Measurements from ENCODE around the gene TLX2. TPM values are rescaled to one million over a fixed set of nuclear protein-coding genes. Genes with fewer than 3 reads are reported as not detected.
"Not testable (repeated sequence)": the region's sequence is repeated elsewhere in the genome, so short reads cannot be mapped to it uniquely, and the experiment has no call there.

TLX2 gene
- under 1 TPM in 1 of 2 experiments, not detected in 1; 0.16 TPM for total RNA-seq

GRCh38 chr2:74514368-74515270, at the start of gene TLX2:
Gene TLX2, plus strand, starts transcription at chr2:74514450. Its CDS starts 357 bp downstream, at chr2:74514807.
- CTCF ChIA-PET, result interaction anchor here (1.1 to 2.0 kb wide), 4 partner anchors 8 to 73 kb away, joined by 3 to 4 read pairs (median 4); partner anchors contain the start of genes CCDC142 and TTC31

GRCh38 chr2:74470742-74471141, 43.5 kb upstream of the TLX2 start:
- peaks cover 22% of the 10 kb centered on the region for H3K36me3 Mint-ChIP-seq (ENCODE audit: low read depth)
- CTCF ChIA-PET, result interaction anchor here (1.3 to 2.7 kb wide), 3 partner anchors 9 to 14 kb away, joined by 5 to 35 read pairs (median 8); partner anchors contain the start of genes CCDC142 and TTC31
- peak overlapping the region; percentile 76 for H3K27ac Mint-ChIP-seq
- ATAC-seq; H3K27me3 Mint-ChIP-seq; intact Hi-C loops (cut with micrococcal nuclease); H3K9me3 Mint-ChIP-seq; DNase-seq: not testable (repeated sequence)
- POLR2A ChIA-PET, result interaction anchor here (1.0 to 3.2 kb wide), 3 partner anchors 11 to 14 kb away, joined by 3 to 25 read pairs (median 4); partner anchors contain the start of gene WBP1
- peak overlapping the region; percentile 58 for H3K4me3 Mint-ChIP-seq
- peaks cover 19% of the 10 kb centered on the region for H3K4me1 Mint-ChIP-seq (ENCODE audit: low read depth)

More at GRCh38 chr2:74514368-74515270, at the start of gene TLX2:
- Mint-ChIP-seq H3K4me3 (peak within 1 kb of the TSS; percentile 52), H3K4me1 (ENCODE audit: low read depth) (peaks cover 26% of the 10 kb centered on the region), H3K36me3 (ENCODE audit: low read depth) (peaks cover 5% of the 10 kb centered on the region), H3K27ac (no peak within 1 kb of the TSS), H3K27me3 (peaks cover 68% of the 10 kb centered on the region), H3K9me3 (no peaks in the 10 kb centered on the region)
- intact Hi-C loops (cut with micrococcal nuclease), result no loop called here
- ATAC-seq (peak; percentile 14), DNase-seq (no peak)
- no peak for TF ChIP-seq CTCF (IDR thresholded peaks at IDR 0.05)
- POLR2A ChIA-PET, result interaction anchor here (1.1 to 1.8 kb wide), 5 partner anchors 12 to 52 kb away, joined by 3 to 6 read pairs (median 4); partner anchors contain the start of gene CCDC142

- no peak for ATAC-seq
- ChIA-PET POLR2A (interaction anchor here (0.8 to 3.2 kb wide), 9 partner anchors 10 to 734 kb away, joined by 3 to 43 read pairs (median 4); partner anchors contain the start of genes CCDC142, TPRKB, TTC31 and WBP1), CTCF (interaction anchor here (1.3 to 2.7 kb wide), 4 partner anchors 10 to 15 kb away, joined by 5 to 35 read pairs (median 9); partner anchors contain the start of genes CCDC142, TTC31 and WBP1)
- intact Hi-C loops (cut with micrococcal nuclease), result no loop called here
- H3K4me3 Mint-ChIP-seq, result peak overlapping the region; percentile 95
- peaks cover 16% of the 10 kb centered on the region for H3K4me1 Mint-ChIP-seq (ENCODE audit: low read depth)
- DNase-seq, result no peak
- no peak for TF ChIP-seq CTCF (IDR thresholded peaks at IDR 0.05)
- peak overlapping the region; percentile 93 for H3K27ac Mint-ChIP-seq
- H3K36me3 Mint-ChIP-seq (ENCODE audit: low read depth), result peaks cover 22% of the 10 kb centered on the region
- no peaks in the 10 kb centered on the region for H3K9me3 Mint-ChIP-seq
- no peaks in the 10 kb centered on the region for H3K27me3 Mint-ChIP-seq
Measured at GRCh38 chr2:74471332-74472065, 42.8 kb upstream of the TLX2 start.

GRCh38 chr2:74472086-74472944, 41.9 kb upstream of the TLX2 start, which contains the start of gene MRPL53:
Gene MRPL53, minus strand, starts transcription at chr2:74472680. Its CDS starts 20 bp downstream, at chr2:74472660.
- peak within 1 kb of the TSS; percentile 93 for H3K27ac Mint-ChIP-seq
- H3K4me3 Mint-ChIP-seq, result peak within 1 kb of the TSS; percentile 95
- intact Hi-C loops (cut with micrococcal nuclease), result no loop called here
- POLR2A ChIA-PET, result interaction anchor here (0.7 to 3.2 kb wide), 17 partner anchors 8 to 735 kb away, joined by 3 to 43 read pairs (median 4); partner anchors contain the start of genes C2orf81, CCDC142, INO80B and TPRKB
- H3K4me1 Mint-ChIP-seq (ENCODE audit: low read depth), result peaks cover 16% of the 10 kb centered on the region
- CTCF ChIA-PET, result interaction anchor here (1.0 to 3.8 kb wide), 9 partner anchors 10 to 116 kb away, joined by 3 to 35 read pairs (median 5); partner anchors contain the start of genes CCDC142, TTC31 and WBP1
- DNase-seq, result peak; percentile 96
- H3K9me3 Mint-ChIP-seq, result no peaks in the 10 kb centered on the region
- ATAC-seq, result peak; percentile 92
- H3K27me3 Mint-ChIP-seq, result no peaks in the 10 kb centered on the region
- peaks cover 25% of the 10 kb centered on the region for H3K36me3 Mint-ChIP-seq (ENCODE audit: low read depth)
- no peak for TF ChIP-seq CTCF (IDR thresholded peaks at IDR 0.05)

All from activated CD8-positive, alpha-beta T cell treated with anti-CD3 and anti-CD28 coated beads for 36 hours (primary cell).